ENCODE data around the gene CCR2.
A peak's percentile ranks its signal among the peaks of the same experiment; 100 is the strongest.

The CCR2 gene

DNA sequence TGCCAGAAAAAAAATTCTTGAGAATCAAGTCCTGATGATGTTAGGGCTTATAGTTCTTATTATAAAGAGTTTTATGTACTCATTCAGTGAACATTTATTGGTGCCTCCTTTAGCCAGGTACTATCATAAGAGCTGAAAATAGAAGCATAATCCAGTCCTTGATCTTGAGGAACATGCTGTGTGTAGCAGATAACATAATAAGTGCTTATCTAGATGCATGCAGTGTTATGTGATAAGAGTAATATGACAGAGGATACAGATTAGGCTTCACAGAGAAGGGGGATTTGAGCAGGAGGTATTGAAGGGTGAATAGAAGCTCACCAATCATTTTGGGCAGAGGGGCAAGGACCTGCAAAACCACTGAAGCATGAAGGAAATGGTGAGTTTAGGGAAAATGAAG, 1.1 kb downstream of the CCR2 start:
- no peak for DNase-seq

DNA sequence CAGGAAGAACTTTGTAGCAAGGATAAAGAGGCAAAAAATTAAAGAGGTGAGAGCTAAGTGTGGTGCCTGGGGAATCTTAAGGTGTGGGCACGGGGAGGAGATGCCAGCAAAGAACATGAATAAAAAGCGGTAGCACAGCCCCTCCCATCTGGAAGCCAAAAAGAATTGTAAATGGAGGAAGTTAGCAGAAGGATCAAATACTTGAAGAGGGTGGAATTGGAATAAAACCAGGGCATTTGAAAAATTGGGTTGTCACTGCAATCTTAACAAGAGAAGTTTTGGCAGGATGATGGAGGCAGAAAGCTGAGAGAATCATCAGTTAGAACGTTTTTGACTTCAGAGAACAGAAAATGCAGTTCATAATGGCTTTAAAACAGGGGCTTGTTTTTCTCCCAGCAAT, 2.4 kb downstream of the CCR2 start:
- DNase-seq = no peak

DNA sequence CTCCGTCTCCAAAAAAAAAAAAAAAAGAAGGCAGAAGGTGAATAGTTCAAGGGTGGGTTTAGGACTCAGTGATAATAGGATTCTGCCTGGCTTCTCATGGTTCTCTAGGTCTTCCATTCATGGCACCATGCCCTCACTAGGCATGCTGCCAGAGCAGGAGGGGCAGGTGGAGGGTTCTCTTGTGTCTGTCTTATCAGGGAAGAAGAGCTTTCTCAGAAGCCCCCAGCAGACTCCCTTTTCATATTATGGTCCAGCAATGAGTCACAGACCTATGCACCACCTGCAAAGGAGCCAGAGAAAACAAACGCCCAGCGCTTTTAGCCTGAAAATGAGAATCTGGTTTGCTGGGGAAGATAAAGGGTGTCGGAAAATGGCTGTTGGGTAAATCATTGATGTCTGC, 3.0 kb downstream of the CCR2 start:
- peak in 1 of 2 experiments; percentile 3 for DNase-seq

DNA sequence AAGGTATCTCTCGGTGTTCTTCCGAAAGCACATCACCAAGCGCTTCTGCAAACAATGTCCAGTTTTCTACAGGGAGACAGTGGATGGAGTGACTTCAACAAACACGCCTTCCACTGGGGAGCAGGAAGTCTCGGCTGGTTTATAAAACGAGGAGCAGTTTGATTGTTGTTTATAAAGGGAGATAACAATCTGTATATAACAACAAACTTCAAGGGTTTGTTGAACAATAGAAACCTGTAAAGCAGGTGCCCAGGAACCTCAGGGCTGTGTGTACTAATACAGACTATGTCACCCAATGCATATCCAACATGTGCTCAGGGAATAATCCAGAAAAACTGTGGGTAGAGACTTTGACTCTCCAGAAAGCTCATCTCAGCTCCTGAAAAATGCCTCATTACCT, 4.6 kb downstream of the CCR2 start:
- no peak for DNase-seq

DNA sequence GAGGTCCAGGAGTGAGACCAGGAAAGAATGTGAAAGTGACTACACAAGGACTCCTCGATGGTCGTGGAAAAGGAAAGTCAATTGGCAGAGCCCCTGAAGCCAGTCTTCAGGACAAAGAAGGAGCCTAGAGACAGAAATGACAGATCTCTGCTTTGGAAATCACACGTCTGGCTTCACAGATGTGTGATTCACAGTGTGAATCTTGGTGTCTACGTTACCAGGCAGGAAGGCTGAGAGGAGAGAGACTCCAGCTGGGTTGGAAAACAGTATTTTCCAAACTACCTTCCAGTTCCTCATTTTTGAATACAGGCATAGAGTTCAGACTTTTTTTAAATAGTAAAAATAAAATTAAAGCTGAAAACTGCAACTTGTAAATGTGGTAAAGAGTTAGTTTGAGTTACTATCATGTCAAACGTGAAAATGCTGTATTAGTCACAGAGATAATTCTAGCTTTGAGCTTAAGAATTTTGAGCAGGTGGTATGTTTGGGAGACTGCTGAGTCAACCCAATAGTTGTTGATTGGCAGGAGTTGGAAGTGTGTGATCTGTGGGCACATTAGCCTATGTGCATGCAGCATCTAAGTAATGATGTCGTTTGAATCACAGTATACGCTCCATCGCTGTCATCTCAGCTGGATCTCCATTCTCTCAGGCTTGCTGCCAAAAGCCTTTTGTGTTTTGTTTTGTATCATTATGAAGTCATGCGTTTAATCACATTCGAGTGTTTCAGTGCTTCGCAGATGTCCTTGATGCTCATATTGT, 6.0 kb downstream of the CCR2 start:
- DNase-seq = no peak

DNA sequence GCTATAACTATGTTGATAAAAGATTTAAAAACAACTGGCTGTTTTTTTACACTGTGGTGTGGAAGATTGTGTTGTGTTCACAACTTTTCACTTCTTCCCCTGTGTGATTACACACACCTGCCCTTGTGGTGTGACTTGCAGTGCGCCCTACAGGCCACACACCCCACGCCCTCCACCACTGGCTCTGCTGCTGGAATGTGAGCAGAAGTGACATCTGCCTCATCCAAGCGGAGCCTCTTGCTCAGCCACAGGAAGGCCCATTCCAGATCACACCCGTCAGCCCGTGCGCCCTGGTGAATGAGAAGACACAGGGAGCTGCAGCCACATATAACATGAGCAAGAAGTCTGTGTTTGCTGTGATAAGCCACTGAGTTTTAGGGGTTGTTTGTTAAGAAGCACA, 7.0 kb downstream of the CCR2 start:
- DNase-seq = no peak

DNA sequence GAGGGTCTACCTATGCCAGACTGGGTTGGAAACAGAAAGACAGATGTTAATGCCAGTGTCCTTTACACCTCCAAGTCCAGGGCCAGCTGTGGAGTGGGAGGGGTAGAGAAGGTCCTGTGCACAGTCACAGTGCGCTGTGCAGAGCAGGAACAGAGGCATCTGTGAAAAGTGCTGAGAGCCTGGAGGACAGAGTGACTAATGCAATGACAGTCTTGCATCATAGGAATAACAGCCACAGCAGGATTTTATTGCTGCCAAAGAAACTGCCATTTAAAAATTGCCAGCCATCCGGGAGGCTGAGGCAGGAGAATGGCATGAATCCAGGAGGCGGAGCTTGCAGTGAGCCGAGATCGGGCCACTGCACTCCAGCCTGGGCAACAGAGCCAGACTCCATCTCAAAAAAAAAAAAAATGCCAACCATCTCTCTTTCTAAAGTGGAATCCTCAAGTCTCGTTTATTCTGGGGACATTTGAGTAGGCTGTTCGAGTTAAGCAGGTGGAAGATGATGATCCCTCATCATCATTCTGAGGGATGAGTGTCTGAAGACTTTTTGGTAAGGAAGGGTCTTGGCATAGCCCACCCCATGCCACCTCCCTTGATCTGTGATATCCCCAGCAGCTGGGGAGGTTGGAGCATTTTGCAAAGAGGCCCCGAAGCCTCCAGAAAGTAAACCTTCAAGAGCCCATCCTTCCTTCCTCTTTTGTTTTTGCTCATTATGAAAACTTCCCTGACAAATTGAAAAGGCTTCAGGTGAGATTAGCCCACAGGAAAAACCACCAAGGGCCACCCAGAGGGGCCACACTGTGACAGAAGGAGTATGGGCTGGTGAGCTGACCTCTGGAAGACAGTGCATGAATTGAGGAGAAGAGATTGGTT, 7.7 kb downstream of the CCR2 start:
- DNase-seq = no peak

DNA sequence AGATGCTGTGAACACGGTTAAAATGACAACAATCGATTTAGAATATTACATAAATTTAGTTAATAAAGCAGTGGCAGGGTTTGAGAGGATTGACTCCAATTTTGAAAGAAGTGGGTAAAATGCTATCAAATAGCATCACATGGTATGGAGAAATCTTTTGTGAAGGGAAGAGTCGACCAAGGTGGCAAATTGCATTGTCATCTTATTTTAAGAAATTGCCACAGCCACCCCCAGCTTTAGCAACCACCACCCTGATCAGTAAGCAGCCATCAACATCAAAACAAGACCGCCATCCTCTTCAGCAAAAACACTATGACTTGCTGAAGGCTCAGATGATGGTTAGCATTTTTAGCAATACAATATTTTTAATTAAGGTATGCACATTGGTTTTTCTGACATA, 11.1 kb downstream of the CCR2 start:
- DNase-seq = no peak

DNA sequence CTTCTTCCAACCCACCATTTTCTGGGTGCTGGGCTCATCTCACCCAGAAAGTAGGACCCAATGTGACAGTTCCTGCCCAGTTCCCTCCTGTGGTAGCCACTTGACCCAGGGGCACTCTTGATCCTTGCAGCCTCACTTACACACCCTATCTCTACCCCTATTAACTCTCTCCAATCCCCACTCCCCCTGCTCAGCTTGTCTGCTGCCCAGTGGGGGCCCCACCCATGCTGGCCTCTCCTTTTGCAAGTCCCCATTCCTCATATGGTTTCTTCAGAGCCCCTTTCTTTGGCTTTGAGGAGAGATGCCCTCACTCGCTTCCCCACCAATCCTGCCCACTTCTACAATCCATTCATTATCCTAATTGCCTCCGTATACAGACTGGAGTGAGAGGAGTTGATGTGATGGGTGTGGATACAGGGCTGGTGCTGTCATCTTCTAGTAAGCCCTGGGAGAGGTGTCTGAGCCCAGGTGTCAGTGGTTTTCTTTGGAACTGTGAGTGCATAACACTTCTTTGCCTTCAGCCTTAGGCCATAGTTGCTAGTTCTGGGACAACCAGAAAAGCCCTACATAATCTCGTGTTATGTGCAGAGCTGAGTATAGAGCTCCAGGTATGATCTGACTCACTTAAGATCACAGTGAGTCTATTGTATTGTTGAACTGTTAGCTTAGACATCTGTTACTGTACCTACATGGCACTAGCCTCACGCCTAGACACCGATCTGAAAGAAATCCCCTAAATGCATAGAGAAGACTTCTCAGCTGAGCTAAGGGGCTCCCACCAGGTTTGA, 12.0 kb downstream of the CCR2 start:
- no peak for DNase-seq

DNA sequence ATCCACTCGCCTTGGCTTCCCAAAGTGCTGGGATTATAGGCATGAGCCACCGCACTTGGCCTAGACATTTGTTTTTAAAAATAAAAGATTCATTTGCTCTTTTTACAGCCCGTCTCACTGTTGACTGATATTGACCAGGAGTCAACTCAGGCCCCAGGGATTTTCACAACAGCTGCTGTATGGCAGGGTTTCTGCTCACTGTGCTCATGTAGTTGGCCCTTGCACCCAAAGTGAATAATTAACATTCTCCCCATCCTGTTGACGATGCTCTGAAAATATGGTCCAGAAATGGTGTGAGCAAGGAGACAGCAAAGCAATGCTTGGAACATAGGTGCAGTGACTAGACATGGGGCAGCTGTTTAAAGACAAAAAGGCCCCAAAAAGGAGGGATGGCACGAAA, 13.9 kb downstream of the CCR2 start:
- DNase-seq = no peak

DNA sequence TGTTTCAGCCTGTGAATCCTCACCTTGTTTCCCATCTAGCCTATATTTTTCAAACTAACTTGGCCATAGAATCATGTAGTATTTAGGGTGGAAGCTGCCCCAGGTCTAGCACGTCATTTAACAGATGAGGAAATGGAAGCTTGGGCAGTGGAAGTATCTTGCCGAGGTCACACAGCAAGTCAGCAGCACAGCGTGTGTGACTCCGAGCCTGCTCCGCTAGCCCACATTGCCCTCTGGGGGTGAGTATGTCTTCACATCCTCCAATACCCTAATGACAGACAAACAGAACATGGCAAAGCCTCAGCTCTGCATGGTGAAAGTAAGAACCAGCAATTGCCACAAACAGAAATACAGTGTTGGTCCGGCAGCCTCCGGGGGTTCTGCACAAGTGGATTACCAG, 14.7 kb downstream of the CCR2 start:
- DNase-seq = no peak

DNA sequence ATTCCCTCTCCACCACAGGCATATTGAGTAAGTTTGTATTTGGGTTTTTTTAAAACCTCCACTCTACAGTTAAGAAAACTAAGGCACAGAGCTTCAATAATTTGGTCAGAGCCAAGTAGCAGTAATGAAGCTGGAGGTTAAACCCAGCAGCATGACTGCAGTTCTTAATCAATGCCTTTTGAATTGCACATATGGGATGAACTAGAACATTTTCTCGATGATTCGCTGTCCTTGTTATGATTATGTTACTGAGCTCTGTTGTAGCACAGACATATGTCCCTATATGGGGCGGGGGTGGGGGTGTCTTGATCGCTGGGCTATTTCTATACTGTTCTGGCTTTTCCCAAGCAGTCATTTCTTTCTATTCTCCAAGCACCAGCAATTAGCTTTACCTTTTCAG, 15.2 kb downstream of the CCR2 start:
- no peak for DNase-seq

DNA sequence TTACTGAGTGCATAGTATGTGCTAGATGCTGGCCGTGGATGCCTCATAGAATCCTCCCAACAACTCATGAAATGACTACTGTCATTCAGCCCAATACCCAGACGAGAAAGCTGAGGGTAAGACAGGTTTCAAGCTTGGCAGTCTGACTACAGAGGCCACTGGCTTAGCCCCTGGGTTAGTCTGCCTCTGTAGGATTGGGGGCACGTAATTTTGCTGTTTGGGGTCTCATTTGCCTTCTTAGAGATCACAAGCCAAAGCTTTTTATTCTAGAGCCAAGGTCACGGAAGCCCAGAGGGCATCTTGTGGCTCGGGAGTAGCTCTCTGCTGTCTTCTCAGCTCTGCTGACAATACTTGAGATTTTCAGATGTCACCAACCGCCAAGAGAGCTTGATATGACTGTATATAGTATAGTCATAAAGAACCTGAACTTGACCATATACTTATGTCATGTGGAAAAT, 15.8 kb downstream of the CCR2 start:
- DNase-seq = no peak

DNA sequence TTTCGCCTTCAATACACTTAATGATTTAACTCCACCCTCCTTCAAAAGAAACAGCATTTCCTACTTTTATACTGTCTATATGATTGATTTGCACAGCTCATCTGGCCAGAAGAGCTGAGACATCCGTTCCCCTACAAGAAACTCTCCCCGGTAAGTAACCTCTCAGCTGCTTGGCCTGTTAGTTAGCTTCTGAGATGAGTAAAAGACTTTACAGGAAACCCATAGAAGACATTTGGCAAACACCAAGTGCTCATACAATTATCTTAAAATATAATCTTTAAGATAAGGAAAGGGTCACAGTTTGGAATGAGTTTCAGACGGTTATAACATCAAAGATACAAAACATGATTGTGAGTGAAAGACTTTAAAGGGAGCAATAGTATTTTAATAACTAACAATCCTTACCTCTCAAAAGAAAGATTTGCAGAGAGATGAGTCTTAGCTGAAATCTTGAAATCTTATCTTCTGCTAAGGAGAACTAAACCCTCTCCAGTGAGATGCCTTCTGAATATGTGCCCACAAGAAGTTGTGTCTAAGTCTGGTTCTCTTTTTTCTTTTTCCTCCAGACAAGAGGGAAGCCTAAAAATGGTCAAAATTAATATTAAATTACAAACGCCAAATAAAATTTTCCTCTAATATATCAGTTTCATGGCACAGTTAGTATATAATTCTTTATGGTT, 17.1 kb downstream of the CCR2 start, which contains the start of gene CCR5:
CCR5 (plus strand) TSS at position 108 of the 680 bp plus-strand sequence. CDS start 1,957 bp downstream, outside the sequence.
- no peak for DNase-seq

DNA sequence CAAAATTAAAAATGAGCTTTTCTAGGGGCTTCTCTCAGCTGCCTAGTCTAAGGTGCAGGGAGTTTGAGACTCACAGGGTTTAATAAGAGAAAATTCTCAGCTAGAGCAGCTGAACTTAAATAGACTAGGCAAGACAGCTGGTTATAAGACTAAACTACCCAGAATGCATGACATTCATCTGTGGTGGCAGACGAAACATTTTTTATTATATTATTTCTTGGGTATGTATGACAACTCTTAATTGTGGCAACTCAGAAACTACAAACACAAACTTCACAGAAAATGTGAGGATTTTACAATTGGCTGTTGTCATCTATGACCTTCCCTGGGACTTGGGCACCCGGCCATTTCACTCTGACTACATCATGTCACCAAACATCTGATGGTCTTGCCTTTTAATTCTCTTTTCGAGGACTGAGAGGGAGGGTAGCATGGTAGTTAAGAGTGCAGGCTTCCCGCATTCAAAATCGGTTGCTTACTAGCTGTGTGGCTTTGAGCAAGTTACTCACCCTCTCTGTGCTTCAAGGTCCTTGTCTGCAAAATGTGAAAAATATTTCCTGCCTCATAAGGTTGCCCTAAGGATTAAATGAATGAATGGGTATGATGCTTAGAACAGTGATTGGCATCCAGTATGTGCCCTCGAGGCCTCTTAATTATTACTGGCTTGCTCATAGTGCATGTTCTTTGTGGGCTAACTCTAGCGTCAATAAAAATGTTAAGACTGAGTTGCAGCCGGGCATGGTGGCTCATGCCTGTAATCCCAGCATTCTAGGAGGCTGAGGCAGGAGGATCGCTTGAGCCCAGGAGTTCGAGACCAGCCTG, 17.8 kb downstream of the CCR2 start:
- no peak for DNase-seq

DNA sequence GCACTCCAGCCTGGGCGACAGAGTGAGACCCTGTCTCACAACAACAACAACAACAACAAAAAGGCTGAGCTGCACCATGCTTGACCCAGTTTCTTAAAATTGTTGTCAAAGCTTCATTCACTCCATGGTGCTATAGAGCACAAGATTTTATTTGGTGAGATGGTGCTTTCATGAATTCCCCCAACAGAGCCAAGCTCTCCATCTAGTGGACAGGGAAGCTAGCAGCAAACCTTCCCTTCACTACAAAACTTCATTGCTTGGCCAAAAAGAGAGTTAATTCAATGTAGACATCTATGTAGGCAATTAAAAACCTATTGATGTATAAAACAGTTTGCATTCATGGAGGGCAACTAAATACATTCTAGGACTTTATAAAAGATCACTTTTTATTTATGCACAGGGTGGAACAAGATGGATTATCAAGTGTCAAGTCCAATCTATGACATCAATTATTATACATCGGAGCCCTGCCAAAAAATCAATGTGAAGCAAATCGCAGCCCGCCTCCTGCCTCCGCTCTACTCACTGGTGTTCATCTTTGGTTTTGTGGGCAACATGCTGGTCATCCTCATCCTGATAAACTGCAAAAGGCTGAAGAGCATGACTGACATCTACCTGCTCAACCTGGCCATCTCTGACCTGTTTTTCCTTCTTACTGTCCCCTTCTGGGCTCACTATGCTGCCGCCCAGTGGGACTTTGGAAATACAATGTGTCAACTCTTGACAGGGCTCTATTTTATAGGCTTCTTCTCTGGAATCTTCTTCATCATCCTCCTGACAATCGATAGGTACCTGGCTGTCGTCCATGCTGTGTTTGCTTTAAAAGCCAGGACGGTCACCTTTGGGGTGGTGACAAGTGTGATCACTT, 18.8 kb downstream of the CCR2 start:
- peak in 1 of 2 experiments; percentile 10 for DNase-seq

DNA sequence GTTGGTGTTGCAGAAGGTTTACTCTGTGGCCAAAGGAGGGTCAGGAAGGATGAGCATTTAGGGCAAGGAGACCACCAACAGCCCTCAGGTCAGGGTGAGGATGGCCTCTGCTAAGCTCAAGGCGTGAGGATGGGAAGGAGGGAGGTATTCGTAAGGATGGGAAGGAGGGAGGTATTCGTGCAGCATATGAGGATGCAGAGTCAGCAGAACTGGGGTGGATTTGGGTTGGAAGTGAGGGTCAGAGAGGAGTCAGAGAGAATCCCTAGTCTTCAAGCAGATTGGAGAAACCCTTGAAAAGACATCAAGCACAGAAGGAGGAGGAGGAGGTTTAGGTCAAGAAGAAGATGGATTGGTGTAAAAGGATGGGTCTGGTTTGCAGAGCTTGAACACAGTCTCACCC, 20.8 kb downstream of the CCR2 start:
- DNase-seq = no peak

DNA sequence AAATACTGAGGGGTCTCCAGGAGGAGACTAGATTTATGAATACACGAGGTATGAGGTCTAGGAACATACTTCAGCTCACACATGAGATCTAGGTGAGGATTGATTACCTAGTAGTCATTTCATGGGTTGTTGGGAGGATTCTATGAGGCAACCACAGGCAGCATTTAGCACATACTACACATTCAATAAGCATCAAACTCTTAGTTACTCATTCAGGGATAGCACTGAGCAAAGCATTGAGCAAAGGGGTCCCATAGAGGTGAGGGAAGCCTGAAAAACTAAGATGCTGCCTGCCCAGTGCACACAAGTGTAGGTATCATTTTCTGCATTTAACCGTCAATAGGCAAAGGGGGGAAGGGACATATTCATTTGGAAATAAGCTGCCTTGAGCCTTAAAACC, 21.3 kb downstream of the CCR2 start:
- no peak for DNase-seq

DNA sequence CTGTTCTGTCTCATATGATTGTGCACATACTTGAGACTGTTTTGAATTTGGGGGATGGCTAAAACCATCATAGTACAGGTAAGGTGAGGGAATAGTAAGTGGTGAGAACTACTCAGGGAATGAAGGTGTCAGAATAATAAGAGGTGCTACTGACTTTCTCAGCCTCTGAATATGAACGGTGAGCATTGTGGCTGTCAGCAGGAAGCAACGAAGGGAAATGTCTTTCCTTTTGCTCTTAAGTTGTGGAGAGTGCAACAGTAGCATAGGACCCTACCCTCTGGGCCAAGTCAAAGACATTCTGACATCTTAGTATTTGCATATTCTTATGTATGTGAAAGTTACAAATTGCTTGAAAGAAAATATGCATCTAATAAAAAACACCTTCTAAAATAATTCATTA, 21.9 kb downstream of the CCR2 start:
- DNase-seq = no peak

DNA sequence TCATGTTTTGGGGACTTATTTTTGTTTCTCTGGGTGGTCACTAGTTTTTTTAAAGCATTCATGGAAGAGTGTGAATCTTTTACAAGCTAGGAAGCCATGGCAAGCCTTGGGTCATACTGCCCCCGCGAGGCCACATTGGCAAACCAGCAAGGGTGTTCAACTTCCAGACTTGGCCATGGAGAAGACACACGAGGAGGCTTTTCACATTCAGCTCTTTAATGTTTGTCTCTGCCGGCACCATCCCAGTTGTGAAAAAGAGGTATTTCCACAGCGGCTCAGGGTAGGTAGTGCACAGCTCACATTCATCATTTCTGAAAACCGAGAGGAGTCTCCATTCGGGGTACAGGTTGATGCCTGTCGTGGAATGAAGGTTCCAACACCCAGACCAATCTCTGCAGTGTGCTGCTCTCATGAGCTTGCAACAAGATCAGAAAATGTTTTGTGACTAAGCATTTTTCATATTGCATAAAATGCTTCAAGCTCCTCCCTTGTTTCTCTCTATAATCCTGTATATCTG, 24.6 kb downstream of the CCR2 start:
- DNase-seq = peak in 1 of 2 experiments; percentile 23
